Uterus (tissue), 4 donors: ENCODE measurements around the gene UBE2L5. TPM values are rescaled to one million over a fixed set of nuclear protein-coding genes. Genes with fewer than 3 reads are reported as not detected.

Experiments used
- DNase-seq, 2 donors: peaks; one replicate each; pipeline ENCODE4 v3.0.0-alpha.2; 2019 to 2020
- H3K27ac ChIP-seq, 2 donors: fragments of 200-600 bp; sonication (generic); 1 replicate in 1 of 2; 2 replicates in 1 of 2; pipeline ENCODE4 v1.5.1; 2016 to 2018
- H3K27me3 ChIP-seq, 2 donors: fragments of 200-600 bp; sonication (generic); one replicate each; pipeline ENCODE4 v1.5.1; 2018 to 2019; ENCODE audit warnings: control low read depth in 1 of 2
- H3K36me3 ChIP-seq, 2 donors: fragments of 200-600 bp; sonication (generic); one replicate each; pipeline ENCODE4 v1.5.1; 2019; ENCODE audit warnings: control low read depth in 1 of 2
- H3K4me1 ChIP-seq, 2 donors: fragments of 200-600 bp; sonication (generic); one replicate each; pipeline ENCODE4 v1.5.1; 2018 to 2019; ENCODE audit warnings: control low read depth in 1 of 2
- H3K4me3 ChIP-seq, 2 donors: fragments of 200-600 bp; sonication (generic); 1 replicate in 1 of 2; 2 replicates in 1 of 2; pipeline ENCODE4 v1.5.1; 2018 to 2019; ENCODE audit warnings: mild to moderate bottlenecking in 1 of 2
- H3K9me3 ChIP-seq, 2 donors: fragments of 200-600 bp; sonication (generic); one replicate each; pipeline ENCODE4 v1.5.1; 2019; ENCODE audit warnings: control low read depth in 1 of 2
- CTCF ChIP-seq, 4 experiments: fragments of 200-600 bp in 2 of 4; fragments of 450-650 bp in 2 of 4; sonication (generic) in 2 of 4; IDR thresholded peaks; one replicate each; pipeline ENCODE4 v1.5.1; 2016 to 2019; ENCODE audit warnings: antibody characterized with exemption in 4 of 4, mild to moderate bottlenecking in 2 of 4, moderate library complexity in 1 of 4
- POLR2A ChIP-seq, 2 donors: fragments of 450-650 bp; IDR thresholded peaks; one replicate each; pipeline ENCODE4 v1.6.1; 2016; ENCODE audit warnings: antibody characterized with exemption in 2 of 2, mild to moderate bottlenecking in 1 of 2, moderate library complexity in 1 of 2
- intact Hi-C: fragments of 100-400 bp; cut with DNase I; formaldehyde crosslinking; loops from one replicate; pipeline ENCODE4 v1.15.1; 2023; ENCODE audit warnings: low total_unique reads
- total RNA-seq, 4 donors: library from RNA; depleted of rRNA in 3 of 4; stranded (reverse); fragments of >200 nt in 3 of 4; gene quantifications; one replicate each; pipeline versions ENCODE4 v1.1.0 to v1.2.4, GENCODE V29; 2014 to 2023
- donor health status: DM: yes; HTN: yes; CAD: no.

The UBE2L5 gene
- total RNA-seq, 4 donors from 2014 or later = 0.21 to 2.8 TPM; not detected in 2

- no peak overlapping the region for H3K4me3 ChIP-seq
- H3K9me3 ChIP-seq = no peaks in the 10 kb centered on the region
- no peaks in the 10 kb centered on the region for H3K27me3 ChIP-seq
- H3K27ac ChIP-seq = peak overlapping the region; percentile 94 to 96
- peaks cover 5 to 8% of the 10 kb centered on the region in 2 donors for H3K4me1 ChIP-seq
- DNase-seq = no peak
- H3K36me3 ChIP-seq = no peaks in the 10 kb centered on the region
- TF ChIP-seq CTCF (IDR thresholded peaks at IDR 0.05) (no peak), POLR2A (IDR thresholded peaks at IDR 0.05) (no peak)
- intact Hi-C loops = no loop called here
Measured at GRCh38 chr13:30410705-30411125, 11.6 kb upstream of the UBE2L5 start.

GRCh38 chr13:30412346-30412745, 9.9 kb upstream of the UBE2L5 start:
- intact Hi-C loops = no loop called here
- Histone ChIP-seq H3K36me3 (no peaks in the 10 kb centered on the region), H3K4me3 (no peak overlapping the region), H3K27me3 (no peaks in the 10 kb centered on the region), H3K4me1 (peaks cover 5 to 8% of the 10 kb centered on the region in 2 donors), H3K9me3 (no peaks in the 10 kb centered on the region), H3K27ac (no peak overlapping the region)
- TF ChIP-seq CTCF (IDR thresholded peaks at IDR 0.05) = no peak
- TF ChIP-seq POLR2A (IDR thresholded peaks at IDR 0.05) = no peak
- DNase-seq = no peak

- Histone ChIP-seq H3K27ac (no peak overlapping the region), H3K4me3 (no peak overlapping the region), H3K27me3 (no peaks in the 10 kb centered on the region), H3K4me1 (peaks cover 4 to 11% of the 10 kb centered on the region in 2 donors), H3K36me3 (no peaks in the 10 kb centered on the region), H3K9me3 (no peaks in the 10 kb centered on the region)
- TF ChIP-seq CTCF (IDR thresholded peaks at IDR 0.05) = no peak
- no peak for TF ChIP-seq POLR2A (IDR thresholded peaks at IDR 0.05)
- intact Hi-C loops = no loop called here
- DNase-seq = no peak
Measured at GRCh38 chr13:30413842-30414241, 8.5 kb upstream of the UBE2L5 start.

GRCh38 chr13:30415430-30416030, 6.8 kb upstream of the UBE2L5 start:
- Histone ChIP-seq H3K4me1 (peaks cover 0 to 9% of the 10 kb centered on the region in 2 donors), H3K4me3 (no peak overlapping the region), H3K9me3 (no peaks in the 10 kb centered on the region), H3K27ac (no peak overlapping the region), H3K36me3 (no peaks in the 10 kb centered on the region), H3K27me3 (no peaks in the 10 kb centered on the region)
- intact Hi-C loops = no loop called here
- TF ChIP-seq POLR2A (IDR thresholded peaks at IDR 0.05) (no peak), CTCF (IDR thresholded peaks at IDR 0.05) (no peak)
- no peak for DNase-seq

GRCh38 chr13:30416471-30416870, 5.8 kb upstream of the UBE2L5 start:
- Histone ChIP-seq H3K27me3 (no peaks in the 10 kb centered on the region), H3K4me3 (no peak overlapping the region), H3K4me1 (peaks cover 0 to 9% of the 10 kb centered on the region in 2 donors), H3K27ac (no peak overlapping the region), H3K9me3 (no peaks in the 10 kb centered on the region), H3K36me3 (no peaks in the 10 kb centered on the region)
- TF ChIP-seq CTCF (IDR thresholded peaks at IDR 0.05) (no peak), POLR2A (IDR thresholded peaks at IDR 0.05) (no peak)
- intact Hi-C loops = no loop called here
- DNase-seq = no peak
